ENCODE measurements around the gene LBX2.

- TF ChIP-seq CTCF (IDR thresholded peaks at IDR 0.05) (no peak), POLR2A (IDR thresholded peaks at IDR 0.05) (no peak)
Observed at GRCh38 chr2:74493546-74493945, 5.9 kb downstream of the LBX2 start.

Measured in thyroid gland (tissue), 4 donors.